ENCODE data around the gene PGBD1. TPM values are rescaled to one million over a fixed set of nuclear protein-coding genes. Genes with fewer than 3 reads are reported as not detected.

The PGBD1 gene, protein sequence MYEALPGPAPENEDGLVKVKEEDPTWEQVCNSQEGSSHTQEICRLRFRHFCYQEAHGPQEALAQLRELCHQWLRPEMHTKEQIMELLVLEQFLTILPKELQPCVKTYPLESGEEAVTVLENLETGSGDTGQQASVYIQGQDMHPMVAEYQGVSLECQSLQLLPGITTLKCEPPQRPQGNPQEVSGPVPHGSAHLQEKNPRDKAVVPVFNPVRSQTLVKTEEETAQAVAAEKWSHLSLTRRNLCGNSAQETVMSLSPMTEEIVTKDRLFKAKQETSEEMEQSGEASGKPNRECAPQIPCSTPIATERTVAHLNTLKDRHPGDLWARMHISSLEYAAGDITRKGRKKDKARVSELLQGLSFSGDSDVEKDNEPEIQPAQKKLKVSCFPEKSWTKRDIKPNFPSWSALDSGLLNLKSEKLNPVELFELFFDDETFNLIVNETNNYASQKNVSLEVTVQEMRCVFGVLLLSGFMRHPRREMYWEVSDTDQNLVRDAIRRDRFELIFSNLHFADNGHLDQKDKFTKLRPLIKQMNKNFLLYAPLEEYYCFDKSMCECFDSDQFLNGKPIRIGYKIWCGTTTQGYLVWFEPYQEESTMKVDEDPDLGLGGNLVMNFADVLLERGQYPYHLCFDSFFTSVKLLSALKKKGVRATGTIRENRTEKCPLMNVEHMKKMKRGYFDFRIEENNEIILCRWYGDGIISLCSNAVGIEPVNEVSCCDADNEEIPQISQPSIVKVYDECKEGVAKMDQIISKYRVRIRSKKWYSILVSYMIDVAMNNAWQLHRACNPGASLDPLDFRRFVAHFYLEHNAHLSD
- total RNA-seq = 1.1 and 2.8 TPM in 2 replicates

DNA sequence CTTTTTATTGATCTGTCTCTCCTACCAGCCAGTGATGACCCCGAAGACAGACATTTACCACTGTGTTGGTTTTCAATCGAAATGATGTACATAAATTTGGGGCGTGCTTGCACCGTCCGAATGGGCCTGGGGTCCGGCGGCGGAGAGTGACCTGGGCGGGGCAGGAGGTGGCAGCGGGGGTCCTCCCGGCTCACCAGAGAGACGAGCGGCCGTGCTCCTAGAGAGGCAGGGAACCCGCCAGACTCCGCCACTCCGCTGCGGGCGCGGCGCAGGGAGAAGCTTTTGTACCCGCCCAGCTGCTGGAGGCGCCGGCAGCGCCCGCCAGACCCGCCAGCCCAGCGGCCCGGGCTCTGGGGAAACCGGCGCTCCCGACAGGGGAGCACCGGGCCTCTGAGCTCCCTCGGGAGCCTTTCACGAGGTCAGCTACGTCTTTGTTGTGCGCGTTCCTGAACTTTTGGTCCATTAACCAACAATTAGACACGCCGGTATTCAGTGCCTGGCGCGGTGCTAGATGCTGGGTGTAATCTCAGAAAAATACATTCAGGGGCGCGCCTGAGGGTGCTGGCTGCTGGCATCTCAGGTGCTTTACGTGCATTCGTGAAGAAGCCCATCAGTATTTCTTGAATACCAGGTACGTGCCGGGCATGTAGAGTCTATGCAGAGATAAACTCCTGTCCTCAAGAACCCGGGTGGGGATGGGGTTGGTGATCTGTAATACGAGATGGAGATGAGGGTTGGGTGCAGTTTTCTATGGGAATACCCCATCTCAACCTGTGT lies at the start of gene PGBD1:
TSS of gene PGBD1 (plus strand) at position 285 of the 777 bp plus-strand sequence. CDS start 2,242 bp downstream, outside the sequence.

DNA sequence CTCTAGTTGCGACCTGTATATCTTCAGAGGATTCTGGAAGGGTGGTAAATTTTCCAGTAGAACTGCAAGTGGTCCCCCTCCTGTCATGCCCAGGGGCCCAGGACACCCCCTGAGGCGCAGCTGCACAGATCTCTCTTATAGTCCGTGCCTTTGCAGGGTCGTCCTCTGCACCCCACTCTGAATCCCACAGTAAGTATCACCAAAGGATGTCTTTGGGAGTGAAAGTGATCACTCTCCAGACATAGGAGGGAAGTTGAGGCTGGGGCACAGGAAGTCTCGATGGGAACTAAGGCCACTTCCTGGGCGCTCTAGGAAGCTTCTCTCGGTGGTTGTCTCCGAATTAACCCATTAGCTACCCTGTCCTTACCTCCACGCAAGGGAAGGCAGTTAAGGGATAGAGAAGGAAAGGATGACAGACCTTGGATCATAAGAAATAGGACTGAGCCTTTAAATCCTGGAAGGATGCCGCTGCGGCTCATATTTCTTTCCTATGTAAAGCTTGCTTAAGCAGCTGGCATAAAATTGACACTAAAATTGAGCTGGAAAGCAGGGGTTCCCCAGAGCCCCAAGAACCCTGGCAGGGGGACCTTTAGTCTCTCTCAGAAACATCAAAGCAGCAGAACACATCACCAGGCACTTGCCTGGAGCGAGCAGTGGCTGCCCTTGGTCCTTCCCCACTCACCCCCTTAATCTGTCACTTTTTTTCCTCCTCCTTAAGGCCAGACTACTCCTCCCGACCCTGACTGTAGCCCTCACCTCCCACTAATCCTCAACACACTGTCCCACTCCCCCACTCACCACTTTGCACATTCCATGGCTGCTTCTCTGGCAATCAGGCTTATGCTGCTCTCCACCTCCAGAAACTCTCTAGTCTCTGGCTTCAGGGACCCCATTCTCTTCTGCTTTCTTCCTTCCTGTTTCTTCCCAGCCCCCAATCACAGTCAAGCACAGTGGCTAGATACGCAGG lies 29.1 kb upstream of the PGBD1 start, which contains the start of gene ZKSCAN4:
TSS of gene ZKSCAN4 (minus strand) at position 261 of the 967 bp plus-strand sequence. CDS start 289 bp downstream, outside the sequence.

GRCh38 chr6:28258877-28259777 lies 22.2 kb upstream of the PGBD1 start, which contains the start of gene NKAPL:
TSS of gene NKAPL (plus strand) at chr6:28259297. CDS start at chr6:28259372, 75 bp downstream.

GRCh38 chr6:28266962-28267694 lies 14.2 kb upstream of the PGBD1 start, which contains the start of gene ZSCAN26:
TSS of gene ZSCAN26 (plus strand) at chr6:28267143. CDS start at chr6:28271920, 4,777 bp downstream.

GRCh38 chr6:28335564-28336283 lies 54.4 kb downstream of the PGBD1 start, which contains the start of gene ZSCAN31:
TSS of gene ZSCAN31 (minus strand) at chr6:28336148. CDS start at chr6:28329683, 6,465 bp downstream.

GRCh38 chr6:28349892-28350737 lies 68.7 kb downstream of the PGBD1 start, which contains the start of gene ZKSCAN3:
TSS of gene ZKSCAN3 (plus strand) at chr6:28349947. CDS start at chr6:28359587, 9,640 bp downstream.

Other genes starting within 250 kb of the PGBD1 start
- 2.0 and 2.5 TPM in 2 replicates for gene ZNF165, start 201.0 kb upstream of the PGBD1 start, total RNA-seq
- 1.4 and 2.0 TPM in 2 replicates for gene ZSCAN16, start 157.0 kb upstream of the PGBD1 start, total RNA-seq
- 5.4 and 5.7 TPM in 2 replicates for gene ZKSCAN8, start 139.7 kb upstream of the PGBD1 start, total RNA-seq
- 3.9 and 7.0 TPM in 2 replicates for gene ZSCAN9, start 56.3 kb upstream of the PGBD1 start, total RNA-seq
- gene ZKSCAN4, start 29.3 kb upstream of the PGBD1 start, total RNA-seq = 2.6 and 3.1 TPM in 2 replicates
- gene NKAPL, start 22.3 kb upstream of the PGBD1 start, total RNA-seq = 0.56 and 1.0 TPM in 2 replicates
- 5.0 and 7.4 TPM in 2 replicates for gene ZSCAN26, start 14.4 kb upstream of the PGBD1 start, total RNA-seq
- 4.2 and 5.0 TPM in 2 replicates for gene ZSCAN31, start 54.6 kb downstream of the PGBD1 start, total RNA-seq
- 2.2 and 3.7 TPM in 2 replicates for gene ZKSCAN3, start 68.4 kb downstream of the PGBD1 start, total RNA-seq
- gene ZSCAN12, start 118.2 kb downstream of the PGBD1 start, total RNA-seq = 3.4 and 3.5 TPM in 2 replicates
- gene ZSCAN23, start 161.9 kb downstream of the PGBD1 start, total RNA-seq = 0.74 and 1.4 TPM in 2 replicates
- gene GPX6, start 234.2 kb downstream of the PGBD1 start, total RNA-seq = not detected in 2 replicates
- not detected in 2 replicates for gene GPX5, start 244.3 kb downstream of the PGBD1 start, total RNA-seq